ENCODE results near the gene SEC24C.
A peak's percentile ranks its signal among the peaks of the same experiment; 100 is the strongest.
"Not testable (repeated sequence)": the region's sequence is repeated elsewhere in the genome, so short reads cannot be mapped to it uniquely, and the experiment has no call there.

The SEC24C gene

GRCh38 chr10:73785211-73785720 is 41.1 kb downstream of the SEC24C start, which contains the start of gene ZSWIM8:
ZSWIM8 (plus strand) TSS chr10:73785606; CDS start chr10:73785879, 273 bp downstream.
- TF ChIP-seq REST (IDR thresholded peaks at IDR 0.05; ENCODE audit: insufficient replicate concordance, low read depth): no peak
- TF ChIP-seq SPI1 (IDR thresholded peaks at IDR 0.05; ENCODE audit: borderline replicate concordance, low read depth): peak; percentile 63; the same call in 1 of the 2 replicates
- no peak for TF ChIP-seq CTCF (IDR thresholded peaks at IDR 0.05; ENCODE audit: insufficient read depth, low read length)
- no peak for TF ChIP-seq POLR2AphosphoS5 (IDR thresholded peaks at IDR 0.05; ENCODE audit: low read depth)
- TF ChIP-seq GABPA (IDR thresholded peaks at IDR 0.05; ENCODE audit: low read depth): peak; percentile 94
- peak; percentile 76 to 94 for DNase-seq (ENCODE audit: low read depth in 1 of 2, low spot score in 1 of 2)
- peak within 1 kb of the TSS; percentile 83 for H3K27ac ChIP-seq (replicated peaks)
- H3K4me3 ChIP-seq (replicated peaks; ENCODE audit: insufficient read depth, low read length): peak within 1 kb of the TSS; percentile 68
- H3K27me3 ChIP-seq (ENCODE audit: insufficient read depth, poor library complexity, severe bottlenecking): no peaks in the 10 kb centered on the region

- DNase-seq (ENCODE audit: low read depth in 1 of 2, low spot score in 1 of 2): peak; percentile 41 to 45
- TF ChIP-seq CTCF (IDR thresholded peaks at IDR 0.05; ENCODE audit: insufficient read depth, low read length) (no peak), REST (IDR thresholded peaks at IDR 0.05; ENCODE audit: insufficient replicate concordance, low read depth) (peak; percentile 92)
Observed at GRCh38 chr10:73785721-73786511, 41.7 kb downstream of the SEC24C start.

GRCh38 chr10:73786512-73786885 is 42.3 kb downstream of the SEC24C start:
- DNase-seq (ENCODE audit: low read depth in 1 of 2, low spot score in 1 of 2): no peak
- peak overlapping the region; percentile 83 for H3K27ac ChIP-seq (replicated peaks)
- peak overlapping the region; percentile 68 for H3K4me3 ChIP-seq (replicated peaks; ENCODE audit: insufficient read depth, low read length)
- H3K27me3 ChIP-seq (ENCODE audit: insufficient read depth, poor library complexity, severe bottlenecking): no peaks in the 10 kb centered on the region
- TF ChIP-seq REST (IDR thresholded peaks at IDR 0.05; ENCODE audit: insufficient replicate concordance, low read depth): no peak
- no peak for TF ChIP-seq GABPA (IDR thresholded peaks at IDR 0.05; ENCODE audit: low read depth)
- TF ChIP-seq CTCF (IDR thresholded peaks at IDR 0.05; ENCODE audit: insufficient read depth, low read length): no peak

More at GRCh38 chr10:73785721-73786511, 41.7 kb downstream of the SEC24C start:
- Histone ChIP-seq H3K27me3 (ENCODE audit: insufficient read depth, poor library complexity, severe bottlenecking) (no peaks in the 10 kb centered on the region), H3K27ac (replicated peaks) (peak overlapping the region; percentile 83), H3K4me3 (replicated peaks; ENCODE audit: insufficient read depth, low read length) (peak overlapping the region; percentile 68)

- H3K4me3 ChIP-seq (replicated peaks; ENCODE audit: insufficient read depth, low read length); H3K27ac ChIP-seq (replicated peaks); H3K27me3 ChIP-seq (ENCODE audit: insufficient read depth, poor library complexity, severe bottlenecking); DNase-seq (ENCODE audit: low read depth in 1 of 2, low spot score in 1 of 2): not testable (repeated sequence)
Observed at GRCh38 chr10:73787031-73787800, 43.0 kb downstream of the SEC24C start.

Measured in HL-60 (cell line).